Lung (tissue), 12 donors: ENCODE data around the gene RIPOR2. TPM values are rescaled to one million over a fixed set of nuclear protein-coding genes. Genes with fewer than 3 reads are reported as not detected.

Source experiments
- ATAC-seq: fragments of 200-7000 bp; cut with Tn5 transposase; one replicate; pipeline ENCODE4 v1.9.1; 2020; ENCODE audit warnings: moderate number of reproducible peaks; ENCODE audit not compliant: insufficient read depth, low FRiP score
- DNase-seq, 3 donors: peaks; one replicate each; pipeline ENCODE4 v3.0.0-alpha.2; 2013 to 2017
- H3K27ac ChIP-seq, 2 donors: one replicate each; pipeline ENCODE4 v1.5.1; 2013; ENCODE audit warnings: mild to moderate bottlenecking in 2 of 2, moderate library complexity in 2 of 2, control low read depth in 1 of 2, inconsistent platforms in 1 of 2, low read depth in 1 of 2, low read length in 1 of 2
- H3K27me3 ChIP-seq, 3 donors: one replicate each; pipeline ENCODE4 v1.5.1; 2013; ENCODE audit warnings: low read length in 2 of 3; ENCODE audit not compliant: control insufficient read depth in 3 of 3, insufficient read depth in 3 of 3
- H3K36me3 ChIP-seq, 4 donors: one replicate each; pipeline ENCODE4 v1.5.1; 2013; ENCODE audit warnings: low read length in 4 of 4, mild to moderate bottlenecking in 1 of 4, moderate library complexity in 1 of 4; ENCODE audit not compliant: control insufficient read depth in 4 of 4, insufficient read depth in 4 of 4
- H3K4me1 ChIP-seq, 5 donors: one replicate each; pipeline ENCODE4 v1.5.1; 2013; ENCODE audit warnings: low read length in 5 of 5, mild to moderate bottlenecking in 2 of 5, moderate library complexity in 1 of 5; ENCODE audit not compliant: control insufficient read depth in 5 of 5, insufficient read depth in 5 of 5
- H3K4me3 ChIP-seq: one replicate; pipeline ENCODE4 v1.5.1; 2013; ENCODE audit warnings: mild to moderate bottlenecking, control low read depth, moderate library complexity
- H3K9ac ChIP-seq, 2 donors: one replicate each; pipeline ENCODE4 v1.5.1; 2013; ENCODE audit warnings: low read length in 2 of 2, control low read depth in 1 of 2; ENCODE audit not compliant: insufficient read depth in 1 of 2
- H3K9me3 ChIP-seq, 4 donors: one replicate each; pipeline ENCODE4 v1.5.1; 2013; ENCODE audit warnings: low read length in 3 of 4, mild to moderate bottlenecking in 1 of 4, moderate library complexity in 1 of 4; ENCODE audit not compliant: control insufficient read depth in 4 of 4, insufficient read depth in 3 of 4
- WGBS, 2 donors: extraction: QIAGEN DNeasy Blood & Tissue Kit; methylation state at CpG; one replicate each; pipeline ENCODE4 v1.1.7; 2013; 5-methylcytosine and 5-hydroxymethylcytosine counted together
- polyA plus RNA-seq, 2 donors: library from polyadenylated mRNA; stranded (reverse); fragments of 200-250 nt; gene quantifications; one replicate each; pipeline ENCODE4 v1.2.1, GENCODE V29; 2013
- total RNA-seq, 2 donors: library from RNA; depleted of rRNA in 1 of 2; stranded (reverse); fragments of >200 nt in 1 of 2; gene quantifications; one replicate each; pipeline ENCODE4 v1.2.1, GENCODE V29; 2014 to 2021
- TF ChIP-seq, protein P1 (sequence below): IDR thresholded peaks from 2 replicates; pipeline ENCODE4 v1.5.1; 2012; ENCODE audit warnings: mild to moderate bottlenecking; ENCODE audit errors: control extremely low read depth, extremely low read depth
- donor health status: control.
- donor health status: control.
- donor health status: Bipolar disorder and iron deficiency.
- donor health status: healthy.
- donor health status: DM: yes; HTN: yes; CAD: no.

RIPOR2 gene
- total and polyA plus RNA-seq, 4 donors = 7.9 to 97.6 (median 42.7) TPM

DNA sequence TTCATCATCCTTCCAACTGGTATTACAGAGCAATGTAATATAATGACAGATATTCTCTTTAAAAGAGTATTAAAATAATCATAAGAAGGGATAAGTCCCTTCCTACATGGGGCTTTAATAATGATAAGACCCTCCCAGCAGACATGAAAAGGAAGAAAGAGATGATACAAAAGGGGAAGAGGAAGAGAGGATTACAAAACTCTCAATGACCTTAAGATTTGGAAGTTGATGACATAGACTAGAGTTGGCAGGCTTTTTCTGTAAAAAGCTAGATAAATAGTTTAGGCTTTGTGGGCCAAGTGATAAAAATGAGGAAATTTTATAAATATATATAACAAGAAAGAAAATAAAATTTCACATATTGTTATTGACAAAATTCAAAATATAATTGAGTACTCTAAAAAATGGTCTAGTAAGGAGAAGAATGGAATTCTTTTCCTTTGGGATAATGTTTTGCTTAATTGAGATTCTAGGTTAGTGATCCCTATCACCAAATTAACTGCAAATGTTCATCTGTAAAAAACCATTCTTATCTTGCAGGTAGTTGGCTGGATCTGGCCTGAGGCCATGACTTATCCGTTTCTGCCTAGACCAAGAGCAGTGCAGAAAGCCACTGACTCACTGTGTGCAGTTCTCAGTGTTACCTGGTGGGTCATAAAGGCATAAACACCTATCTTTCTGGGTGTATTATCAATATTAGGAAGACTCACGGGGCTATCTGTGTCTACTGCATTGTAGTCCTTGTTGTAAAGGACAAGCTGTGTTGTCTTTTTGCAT lies 11.0 kb downstream of the RIPOR2 start:
- H3K9me3 ChIP-seq = no peaks in the 10 kb centered on the region
- ATAC-seq (no peak), DNase-seq (no peak)
- H3K4me3 ChIP-seq = no peak overlapping the region
- H3K9ac ChIP-seq = no peak overlapping the region
- no peaks in the 10 kb centered on the region for H3K36me3 ChIP-seq
- WGBS, 2 donors = 76 to 89% methylated on average over 2 of the region's 2 CpGs
- H3K27ac ChIP-seq = no peak overlapping the region
- H3K4me1 ChIP-seq = peaks cover 0 to 36% (median 14%) of the 10 kb centered on the region in 5 donors
- TF ChIP-seq, protein P1, sequence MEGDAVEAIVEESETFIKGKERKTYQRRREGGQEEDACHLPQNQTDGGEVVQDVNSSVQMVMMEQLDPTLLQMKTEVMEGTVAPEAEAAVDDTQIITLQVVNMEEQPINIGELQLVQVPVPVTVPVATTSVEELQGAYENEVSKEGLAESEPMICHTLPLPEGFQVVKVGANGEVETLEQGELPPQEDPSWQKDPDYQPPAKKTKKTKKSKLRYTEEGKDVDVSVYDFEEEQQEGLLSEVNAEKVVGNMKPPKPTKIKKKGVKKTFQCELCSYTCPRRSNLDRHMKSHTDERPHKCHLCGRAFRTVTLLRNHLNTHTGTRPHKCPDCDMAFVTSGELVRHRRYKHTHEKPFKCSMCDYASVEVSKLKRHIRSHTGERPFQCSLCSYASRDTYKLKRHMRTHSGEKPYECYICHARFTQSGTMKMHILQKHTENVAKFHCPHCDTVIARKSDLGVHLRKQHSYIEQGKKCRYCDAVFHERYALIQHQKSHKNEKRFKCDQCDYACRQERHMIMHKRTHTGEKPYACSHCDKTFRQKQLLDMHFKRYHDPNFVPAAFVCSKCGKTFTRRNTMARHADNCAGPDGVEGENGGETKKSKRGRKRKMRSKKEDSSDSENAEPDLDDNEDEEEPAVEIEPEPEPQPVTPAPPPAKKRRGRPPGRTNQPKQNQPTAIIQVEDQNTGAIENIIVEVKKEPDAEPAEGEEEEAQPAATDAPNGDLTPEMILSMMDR = no peak
- H3K27me3 ChIP-seq = no peaks in the 10 kb centered on the region

DNA sequence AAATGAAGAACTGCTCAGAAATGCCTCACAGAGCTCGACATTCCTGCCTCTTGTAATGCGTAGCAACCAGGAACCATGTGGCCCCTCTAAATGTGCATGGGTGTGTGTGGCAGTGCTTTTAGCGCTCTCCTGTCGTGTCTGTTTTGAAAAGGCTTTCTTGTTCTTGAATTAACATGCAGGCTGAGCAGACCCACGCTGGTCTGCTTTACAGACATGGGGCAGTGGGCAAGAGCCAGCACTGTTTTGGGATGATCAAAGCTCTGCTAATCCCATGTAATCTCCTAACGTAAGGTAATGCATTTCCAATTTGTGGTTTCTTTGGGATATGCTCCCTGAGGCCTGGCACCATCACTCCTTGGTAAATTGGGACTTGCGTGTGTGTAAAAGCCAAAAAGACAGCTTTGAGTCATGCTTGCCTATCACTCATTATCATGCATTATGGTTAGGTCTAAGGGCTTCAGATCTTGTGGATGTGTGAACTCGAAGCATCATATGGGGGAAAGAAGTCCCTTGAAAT lies 11.8 kb downstream of the RIPOR2 start:
- DNase-seq (no peak), ATAC-seq (no peak)
- H3K9ac ChIP-seq = no peak overlapping the region
- TF ChIP-seq, protein P1 = no peak
- no peaks in the 10 kb centered on the region for H3K36me3 ChIP-seq
- H3K4me1 ChIP-seq = peaks cover 0 to 38% (median 19%) of the 10 kb centered on the region in 5 donors
- H3K4me3 ChIP-seq = no peak overlapping the region
- no peaks in the 10 kb centered on the region for H3K9me3 ChIP-seq
- H3K27me3 ChIP-seq = no peaks in the 10 kb centered on the region
- WGBS, 2 donors = 85 to 88% methylated on average over 8 of the region's 8 CpGs
- H3K27ac ChIP-seq = no peak overlapping the region

DNA sequence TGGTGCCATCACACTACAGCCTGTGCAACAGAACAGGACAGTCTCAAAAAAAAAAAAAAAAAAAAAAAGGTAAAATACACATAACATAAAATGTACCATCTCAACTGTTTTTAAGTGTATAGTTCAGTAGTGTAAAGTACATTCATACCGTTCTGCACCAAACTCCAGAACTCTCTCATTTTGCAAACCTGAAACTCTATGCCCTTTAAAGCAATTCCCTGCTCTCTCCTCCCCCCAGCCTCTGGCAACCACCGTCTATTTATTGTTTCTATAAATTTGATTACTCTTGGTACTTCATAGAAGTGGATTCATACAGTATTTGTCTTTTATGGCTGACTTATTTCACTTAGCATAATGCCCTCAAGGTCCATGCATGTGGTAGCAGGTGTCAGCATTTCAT lies 12.9 kb downstream of the RIPOR2 start:
- ATAC-seq = no peak
- WGBS, 2 donors = 82 to 83% methylated on average over 2 of the region's 2 CpGs
- Histone ChIP-seq H3K4me3 (no peak overlapping the region), H3K36me3 (no peaks in the 10 kb centered on the region), H3K9ac (no peak overlapping the region), H3K9me3 (no peaks in the 10 kb centered on the region), H3K4me1 (peaks cover 0 to 34% (median 15%) of the 10 kb centered on the region in 5 donors), H3K27ac (no peak overlapping the region), H3K27me3 (no peaks in the 10 kb centered on the region)
- DNase-seq = no peak
- TF ChIP-seq, protein P1 = no peak
